NCI-H2227 (cell line): Measurements from ENCODE around the gene PPM1L.

Source experiments
- DNase-seq: peaks from one replicate; lab custom pipeline; 2025; ENCODE audit not compliant: unreplicated experiment; lab: John Stamatoyannopoulos, UW

Gene PPM1L

GRCh38 chr3:160806686-160807085 lies 50.7 kb downstream of the PPM1L start:
- no peak for DNase-seq

- no peak for DNase-seq
Measured at GRCh38 chr3:160808838-160809237, 52.8 kb downstream of the PPM1L start.

- no peak for DNase-seq
Measured at GRCh38 chr3:160809453-160809852, 53.4 kb downstream of the PPM1L start.

GRCh38 chr3:160810362-160811236 lies 54.6 kb downstream of the PPM1L start:
- DNase-seq, result no peak

GRCh38 chr3:160811237-160811548 lies 55.2 kb downstream of the PPM1L start:
- DNase-seq, result no peak

- no peak for DNase-seq
Measured at GRCh38 chr3:160812304-160812703, 56.3 kb downstream of the PPM1L start.

GRCh38 chr3:160815280-160815679 lies 59.2 kb downstream of the PPM1L start:
- DNase-seq, result no peak

GRCh38 chr3:160820022-160820421 lies 64.0 kb downstream of the PPM1L start:
- no peak for DNase-seq

- no peak for DNase-seq
Measured at GRCh38 chr3:160820430-160820829, 64.4 kb downstream of the PPM1L start.

GRCh38 chr3:160822936-160823335 lies 66.9 kb downstream of the PPM1L start:
- DNase-seq, result no peak

GRCh38 chr3:160825311-160825800 lies 69.3 kb downstream of the PPM1L start:
- no peak for DNase-seq

GRCh38 chr3:160826408-160826807 lies 70.4 kb downstream of the PPM1L start:
- DNase-seq, result no peak

GRCh38 chr3:160826991-160827390 lies 71.0 kb downstream of the PPM1L start:
- DNase-seq, result no peak

- no peak for DNase-seq
Measured at GRCh38 chr3:160827516-160827915, 71.5 kb downstream of the PPM1L start.

GRCh38 chr3:160828880-160829279 lies 72.8 kb downstream of the PPM1L start:
- DNase-seq, result no peak

GRCh38 chr3:160829486-160830009 lies 73.5 kb downstream of the PPM1L start:
- DNase-seq, result no peak

- DNase-seq, result no peak
Measured at GRCh38 chr3:160830796-160831195, 74.8 kb downstream of the PPM1L start.

GRCh38 chr3:160831401-160831800 lies 75.4 kb downstream of the PPM1L start:
- no peak for DNase-seq

GRCh38 chr3:160837394-160837980 lies 81.5 kb downstream of the PPM1L start:
- DNase-seq, result no peak

GRCh38 chr3:160840590-160840989 lies 84.6 kb downstream of the PPM1L start:
- no peak for DNase-seq

GRCh38 chr3:160841455-160841854 lies 85.4 kb downstream of the PPM1L start:
- no peak for DNase-seq
